Fibroblast of skin of right biceps (primary cell): ENCODE data around the gene SOHLH1.

Experiments used
- DNase-seq: peaks from one replicate; pipeline ENCODE4 v3.0.0-alpha.2; 2013

SOHLH1 gene

DNA sequence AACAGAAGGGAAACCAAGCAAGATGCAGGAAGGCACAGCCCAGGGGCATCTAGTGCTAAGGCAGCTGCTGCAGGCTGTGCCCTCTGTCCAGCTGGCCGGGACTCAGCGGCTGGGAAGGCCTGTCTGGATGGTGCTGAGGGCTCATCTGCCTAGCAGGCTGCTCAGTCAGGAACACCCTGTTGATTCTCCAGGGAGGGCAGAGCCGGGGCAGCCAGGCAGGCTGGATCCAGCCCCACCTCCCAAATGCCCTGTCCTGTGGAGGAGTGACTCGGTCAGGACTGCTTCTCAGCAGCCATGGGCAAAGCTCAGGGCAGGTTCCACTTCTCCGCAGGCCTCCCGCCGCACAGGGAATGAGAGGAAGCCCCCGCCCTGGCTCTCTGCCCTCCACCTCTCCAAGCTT is 44.0 kb downstream of the SOHLH1 start:
- no peak for DNase-seq

DNA sequence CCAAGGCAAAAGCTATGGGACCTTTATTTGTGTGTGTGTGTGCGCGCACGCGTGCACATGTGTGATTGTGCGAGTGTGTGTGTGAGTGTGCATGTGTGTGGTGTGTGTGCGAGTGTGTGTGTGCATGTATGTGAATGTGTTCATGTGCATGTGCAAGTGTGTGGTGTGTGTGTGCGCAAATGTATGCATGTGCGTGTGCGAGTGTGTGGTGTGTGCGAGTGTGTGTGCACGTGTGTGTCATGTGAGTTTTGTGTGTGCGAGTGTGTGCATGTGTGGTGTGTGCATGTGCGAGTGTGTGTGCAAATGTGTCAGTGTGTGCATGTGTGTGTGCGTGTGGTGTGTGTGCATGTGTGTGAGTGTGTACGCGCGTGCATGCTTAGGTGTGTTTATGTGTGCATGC is 48.9 kb downstream of the SOHLH1 start:
- no peak for DNase-seq

DNA sequence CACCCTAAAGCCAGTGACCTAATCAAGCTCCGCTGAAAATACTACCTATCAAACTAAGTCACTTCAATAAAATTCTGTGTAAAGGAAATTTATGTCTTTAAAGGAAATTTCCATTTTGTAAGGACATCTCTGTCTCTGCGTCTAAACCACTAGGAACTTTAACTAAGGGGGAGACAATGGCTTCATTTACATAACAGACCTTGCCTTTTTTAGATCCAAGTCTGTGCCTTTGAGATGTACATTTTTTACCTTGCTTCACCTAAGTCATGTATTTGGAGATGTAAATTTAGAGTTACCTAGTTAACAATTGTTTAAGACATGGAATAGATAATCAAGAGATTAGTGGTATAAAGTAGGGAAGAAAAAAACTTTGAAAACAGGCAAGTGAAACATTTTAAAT is 49.8 kb downstream of the SOHLH1 start:
- DNase-seq: no peak

DNA sequence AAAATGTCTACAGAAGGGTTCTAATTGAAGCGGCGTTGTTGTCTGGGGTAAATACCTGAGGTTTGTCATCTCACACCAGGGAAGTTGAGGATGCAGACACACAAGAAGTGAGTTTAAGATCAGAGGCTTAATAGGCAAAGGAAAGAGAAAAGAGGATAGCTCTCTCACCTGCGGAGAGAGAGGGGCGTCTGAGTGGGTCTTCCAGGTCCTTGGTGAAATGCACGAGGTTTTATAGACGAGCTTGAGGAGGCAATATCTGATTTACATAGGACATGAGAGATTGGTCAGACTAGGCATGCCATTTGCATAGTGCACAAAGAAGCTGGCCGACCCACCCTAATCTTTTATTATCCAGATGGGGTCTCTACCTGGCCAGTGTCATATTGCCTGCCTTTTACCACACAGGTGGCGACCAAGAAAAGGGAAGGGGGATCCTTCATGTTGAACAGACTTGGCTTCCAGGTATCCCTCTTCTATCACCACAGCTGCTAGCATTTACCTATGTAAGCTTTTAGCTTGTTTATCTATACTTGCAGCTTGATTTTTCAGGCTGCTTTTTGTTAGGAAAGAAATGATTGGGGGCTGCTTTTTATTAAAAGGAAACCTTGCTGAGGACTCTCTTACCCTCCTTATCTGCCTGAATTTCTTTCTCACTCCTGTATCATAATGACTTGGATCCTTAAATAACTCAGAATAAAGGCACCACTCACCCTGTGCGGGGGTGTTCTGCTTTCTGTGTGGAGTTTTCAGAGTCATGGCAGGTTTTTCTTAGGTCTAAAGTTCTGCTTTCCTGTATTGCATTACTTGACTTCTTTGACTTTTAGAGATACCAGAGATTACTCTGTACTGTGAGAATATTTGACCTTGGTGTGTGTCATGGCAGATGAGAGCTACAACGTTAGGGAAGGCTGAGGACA is 50.5 kb downstream of the SOHLH1 start:
- DNase-seq: no peak

DNA sequence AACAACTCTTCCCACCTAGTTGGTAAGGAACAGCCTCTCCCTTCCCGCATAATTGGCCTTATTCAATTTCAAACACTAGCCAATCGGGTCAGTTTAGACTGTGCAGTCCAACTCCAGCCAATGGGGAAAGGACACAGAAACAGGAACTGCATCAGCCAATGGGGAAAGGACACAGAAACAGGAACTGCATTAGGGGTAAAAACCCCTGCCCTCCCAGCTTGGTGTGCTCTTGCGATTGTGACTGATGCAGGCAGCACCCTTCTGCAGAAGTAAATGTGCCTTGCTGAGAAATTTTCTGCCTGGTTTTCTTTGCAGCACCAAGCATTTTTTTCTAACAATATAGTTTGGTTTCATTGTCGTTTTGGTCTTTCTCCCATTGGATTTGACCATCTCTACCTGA is 51.4 kb downstream of the SOHLH1 start:
- no peak for DNase-seq

- no peak for DNase-seq
These were observed 54.6 kb downstream of the SOHLH1 start for GRCh38 chr9:135644631-135645218.
